ENCODE data around the gene SEMA6D. TPM values are rescaled to one million over a fixed set of nuclear protein-coding genes. Genes with fewer than 3 reads are reported as not detected.

SEMA6D gene
- total RNA-seq, 1 experiment from 2014 or later = 0.91 TPM

DNA sequence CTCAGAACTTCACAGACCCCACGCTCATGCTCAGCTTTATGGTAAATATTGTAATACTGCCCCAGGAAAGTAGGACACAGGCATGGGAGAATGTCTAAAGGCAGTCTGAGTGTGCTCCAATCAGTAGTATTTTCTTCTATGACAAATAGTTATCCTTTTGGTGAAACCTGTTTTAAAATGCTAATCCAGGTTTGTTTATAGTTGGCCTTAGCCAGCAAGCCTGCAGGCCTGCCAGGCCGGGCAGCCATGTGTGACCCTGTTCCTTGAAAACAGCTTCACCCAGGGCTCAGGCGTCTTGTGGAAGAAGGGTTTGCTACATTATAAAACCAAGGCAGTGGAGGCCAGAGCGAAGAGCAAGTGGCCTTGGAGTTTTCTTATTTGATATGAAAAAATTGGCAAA lies 104.7 kb downstream of the SEMA6D start:
- H2AFZ ChIP-seq (ENCODE audit: low read length) = no peak overlapping the region
- peaks cover 18% of the 10 kb centered on the region for H3K4me1 ChIP-seq (ENCODE audit: insufficient read depth, low read length)
- BruUV-seq (replicated peaks) = no TSS peak
- DNase-seq = no peak
- H4K20me1 ChIP-seq (ENCODE audit: low read length) = no peaks in the 10 kb centered on the region
- no peaks in the 10 kb centered on the region for H3K79me2 ChIP-seq (ENCODE audit: low read length)
- no peak overlapping the region for H3K4me3 ChIP-seq (ENCODE audit: low read length)
- no peaks in the 10 kb centered on the region for H3K36me3 ChIP-seq (ENCODE audit: low read depth, low read length)
- ATAC-seq = no peak
- no peaks in the 10 kb centered on the region for H3F3A ChIP-seq (ENCODE audit: low read length, unreplicated experiment)
- ChIA-PET CTCF (no interaction called here), POLR2A (ENCODE audit: unreplicated experiment) (no interaction called here)
- no peaks in the 10 kb centered on the region for H3K27me3 ChIP-seq (ENCODE audit: low read length)
- no peaks in the 10 kb centered on the region for H3K9me2 ChIP-seq (replicated peaks; ENCODE audit: low read length)
- no peak overlapping the region for H3K27ac ChIP-seq (ENCODE audit: low read length)
- TF ChIP-seq EZH2phosphoT487 (IDR thresholded peaks at IDR 0.05; ENCODE audit: borderline replicate concordance, low read length) = no peak
- TF ChIP-seq EZH2 (IDR thresholded peaks at IDR 0.05; ENCODE audit: low read length, unreplicated experiment) = no peak
- TF ChIP-seq, protein P1, sequence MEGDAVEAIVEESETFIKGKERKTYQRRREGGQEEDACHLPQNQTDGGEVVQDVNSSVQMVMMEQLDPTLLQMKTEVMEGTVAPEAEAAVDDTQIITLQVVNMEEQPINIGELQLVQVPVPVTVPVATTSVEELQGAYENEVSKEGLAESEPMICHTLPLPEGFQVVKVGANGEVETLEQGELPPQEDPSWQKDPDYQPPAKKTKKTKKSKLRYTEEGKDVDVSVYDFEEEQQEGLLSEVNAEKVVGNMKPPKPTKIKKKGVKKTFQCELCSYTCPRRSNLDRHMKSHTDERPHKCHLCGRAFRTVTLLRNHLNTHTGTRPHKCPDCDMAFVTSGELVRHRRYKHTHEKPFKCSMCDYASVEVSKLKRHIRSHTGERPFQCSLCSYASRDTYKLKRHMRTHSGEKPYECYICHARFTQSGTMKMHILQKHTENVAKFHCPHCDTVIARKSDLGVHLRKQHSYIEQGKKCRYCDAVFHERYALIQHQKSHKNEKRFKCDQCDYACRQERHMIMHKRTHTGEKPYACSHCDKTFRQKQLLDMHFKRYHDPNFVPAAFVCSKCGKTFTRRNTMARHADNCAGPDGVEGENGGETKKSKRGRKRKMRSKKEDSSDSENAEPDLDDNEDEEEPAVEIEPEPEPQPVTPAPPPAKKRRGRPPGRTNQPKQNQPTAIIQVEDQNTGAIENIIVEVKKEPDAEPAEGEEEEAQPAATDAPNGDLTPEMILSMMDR (conservative IDR thresholded peaks at IDR 0.05; ENCODE audit: low read depth, low read length) = no peak
- intact Hi-C loops (cut with micrococcal nuclease) = no loop called here
- no peaks in the 10 kb centered on the region for H3K9me3 ChIP-seq (ENCODE audit: low read length)
- no peak overlapping the region for H3K9ac ChIP-seq (ENCODE audit: low read length)
- no peak overlapping the region for H3K4me2 ChIP-seq (ENCODE audit: low read length)
